ENCODE measurements around the gene MAP4K1. TPM values are rescaled to one million over a fixed set of nuclear protein-coding genes. Genes with fewer than 3 reads are reported as not detected.

The MAP4K1 gene
- polyA plus RNA-seq, 2 of the 4 experiments (the other 2 are of a cell fraction): 1.2 to 2.6 TPM

GRCh38 chr19:38617283-38617763 is 430 bp downstream of the MAP4K1 start:
- 94% methylated on average over 9 of the region's 9 CpGs for WGBS (ENCODE audit: missing lambda C conversion rate)
- ChIA-PET POLR2A (interaction anchor here (1.1 to 1.9 kb wide), 2 partner anchors 12 to 30 kb away, joined by 3 to 7 read pairs; partner anchors contain the start of gene ACTN4), CTCF (interaction anchor here (0.7 to 5.9 kb wide), 10 partner anchors 8 to 383 kb away, joined by 3 to 134 read pairs (median 4); partner anchors contain the start of gene FAM98C)
- H3K4me2 ChIP-seq: no peak overlapping the region
- TF ChIP-seq MYC (IDR thresholded peaks at IDR 0.05; ENCODE audit: borderline replicate concordance, low read length) (no peak), NPAS2 (CRISPR knock-in tag; IDR thresholded peaks at IDR 0.05; ENCODE audit: borderline replicate concordance) (no peak), POLR2AphosphoS2 (conservative IDR thresholded peaks at IDR 0.05; ENCODE audit: low read length) (no peak)
- no peaks in the 10 kb centered on the region for H3K9me3 ChIP-seq
- DNase-seq (ENCODE audit: low read depth in 1 of 2, low spot score in 1 of 2) (no peak), ATAC-seq (no peak), FAIRE-seq (no peak)
- H3K4me1 ChIP-seq: peaks cover 14% of the 10 kb centered on the region
- no peak overlapping the region for H3K4me3 ChIP-seq
- H3K27ac ChIP-seq: peak overlapping the region in 1 of 2 experiments; percentile 87; a peak in 2 of 6 replicates

GRCh38 chr19:38616265-38616664 is 1.5 kb downstream of the MAP4K1 start:
- H3K27ac ChIP-seq: no peak overlapping the region
- TF ChIP-seq ZFP36 (IDR thresholded peaks at IDR 0.05; ENCODE audit: borderline replicate concordance, partially characterized antibody) (no peak), EHF (CRISPR knock-in tag; IDR thresholded peaks at IDR 0.05) (no peak), HOXB5 (CRISPR knock-in tag; IDR thresholded peaks at IDR 0.05) (no peak), KDM1A (IDR thresholded peaks at IDR 0.05; ENCODE audit: low read depth) (no peak), RFX5 (IDR thresholded peaks at IDR 0.05) (no peak), MYC (IDR thresholded peaks at IDR 0.05; ENCODE audit: borderline replicate concordance, low read length) (no peak), ZNF302 (CRISPR knock-in tag; IDR thresholded peaks at IDR 0.05) (no peak), REST (IDR thresholded peaks at IDR 0.05) (no peak), ELK1 (IDR thresholded peaks at IDR 0.05; ENCODE audit: low read depth, low read length) (no peak)
- H3K4me2 ChIP-seq: no peak overlapping the region
- no peak for ATAC-seq
- ChIA-PET CTCF (interaction anchor here (0.9 to 5.2 kb wide), 8 partner anchors 13 to 213 kb away, joined by 3 to 40 read pairs (median 5); partner anchors contain the start of gene FAM98C), POLR2A (interaction anchor here (1.5 kb wide), 1 partner anchor 236 kb away, joined by 3 read pairs; no protein-coding TSS in a partner anchor)
- WGBS (ENCODE audit: missing lambda C conversion rate): 87% methylated on average over 6 of the region's 6 CpGs
- peaks cover 14% of the 10 kb centered on the region for H3K4me1 ChIP-seq
- no peak for FAIRE-seq
- H3K9me3 ChIP-seq: no peaks in the 10 kb centered on the region
- no peak for DNase-seq (ENCODE audit: low read depth in 1 of 2, low spot score in 1 of 2)
- H3K4me3 ChIP-seq: no peak overlapping the region

- DNase-seq (ENCODE audit: low read depth in 1 of 2, low spot score in 1 of 2): no peak
- TF ChIP-seq HOXB13 (CRISPR knock-in tag; IDR thresholded peaks at IDR 0.05; ENCODE audit: low read depth) (no peak), USF2 (IDR thresholded peaks at IDR 0.05) (0 out of 2 replicates have a peak, but pooled peaks have one; percentile 34), CEBPB (IDR thresholded peaks at IDR 0.05) (no peak), FOSL2 (IDR thresholded peaks at IDR 0.05) (no peak), FOSL2 (CRISPR knock-in tag; IDR thresholded peaks at IDR 0.05) (no peak), CBX2 (IDR thresholded peaks at IDR 0.05; ENCODE audit: borderline replicate concordance, low read depth) (no peak), JUN (IDR thresholded peaks at IDR 0.05) (no peak), HOXB5 (CRISPR knock-in tag; IDR thresholded peaks at IDR 0.05) (no peak), RFX5 (IDR thresholded peaks at IDR 0.05) (no peak)
- ChIA-PET CTCF (interaction anchor here (0.6 to 5.2 kb wide), 11 partner anchors 11 to 212 kb away, joined by 3 to 40 read pairs (median 4); partner anchors contain the start of gene FAM98C), POLR2A (interaction anchor here (0.7 to 1.5 kb wide), 2 partner anchors 131 to 238 kb away, joined by 3 to 5 read pairs; no protein-coding TSS in a partner anchor)
- 77% methylated on average over 7 of the region's 7 CpGs for WGBS (ENCODE audit: missing lambda C conversion rate)
- no peaks in the 10 kb centered on the region for H3K9me3 ChIP-seq
- no peak for ATAC-seq
- no peak overlapping the region for H3K27ac ChIP-seq
- no peak overlapping the region for H3K4me3 ChIP-seq
- no peak overlapping the region for H3K4me2 ChIP-seq
- peaks cover 11% of the 10 kb centered on the region for H3K4me1 ChIP-seq
- FAIRE-seq: no peak
Measured at GRCh38 chr19:38615007-38615581, 2.7 kb downstream of the MAP4K1 start.
